ENCODE data around the gene HSPA5. TPM values are rescaled to one million over a fixed set of nuclear protein-coding genes. Genes with fewer than 3 reads are reported as not detected.
"Not testable (repeated sequence)": the region's sequence is repeated elsewhere in the genome, so short reads cannot be mapped to it uniquely, and the experiment has no call there.

Gene HSPA5
- total and polyA plus RNA-seq, 10 of the 15 experiments (the other 5 are each of a cell fraction or from before 2014, with no cell fraction given), result 39.8 to 517 (median 105) TPM

DNA sequence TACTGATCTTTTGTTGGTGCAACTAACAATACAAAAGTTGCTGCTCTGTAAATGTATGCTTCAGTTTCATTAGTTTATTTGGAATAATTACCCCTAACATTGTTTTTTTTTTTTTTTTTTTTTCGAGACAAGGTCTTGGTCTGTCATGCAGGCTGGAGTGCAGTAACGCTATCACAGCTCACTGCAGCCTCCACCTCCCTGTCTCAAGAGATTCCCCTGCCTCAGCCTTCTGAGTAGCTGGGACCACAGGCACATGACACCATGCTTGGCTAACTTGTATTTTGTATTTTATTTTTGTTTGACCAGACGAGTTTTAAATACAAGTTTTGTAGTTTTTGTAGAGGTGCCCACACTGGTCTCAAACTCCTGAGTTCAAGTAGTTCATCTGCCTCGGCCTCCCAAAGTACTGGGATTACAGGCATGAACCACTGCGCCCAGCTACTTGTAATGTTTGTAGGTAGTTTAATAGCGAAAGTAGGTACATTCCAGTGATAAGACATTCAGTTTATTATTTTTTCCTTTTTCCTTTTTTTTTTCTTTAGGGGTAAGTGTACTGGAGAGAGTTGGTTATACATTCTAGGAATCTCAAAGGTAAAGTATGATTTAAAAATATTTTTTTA lies 27.4 kb upstream of the HSPA5 start:
- POLR2A ChIA-PET, result interaction anchor here (0.6 to 1.3 kb wide), 6 partner anchors 10 to 295 kb away, joined by 3 to 6 read pairs (median 4); partner anchors contain the start of gene HSPA5
- H3K79me2 ChIP-seq (ENCODE audit: control insufficient read depth, insufficient read depth, low read length), result peaks cover 56% of the 10 kb centered on the region

DNA sequence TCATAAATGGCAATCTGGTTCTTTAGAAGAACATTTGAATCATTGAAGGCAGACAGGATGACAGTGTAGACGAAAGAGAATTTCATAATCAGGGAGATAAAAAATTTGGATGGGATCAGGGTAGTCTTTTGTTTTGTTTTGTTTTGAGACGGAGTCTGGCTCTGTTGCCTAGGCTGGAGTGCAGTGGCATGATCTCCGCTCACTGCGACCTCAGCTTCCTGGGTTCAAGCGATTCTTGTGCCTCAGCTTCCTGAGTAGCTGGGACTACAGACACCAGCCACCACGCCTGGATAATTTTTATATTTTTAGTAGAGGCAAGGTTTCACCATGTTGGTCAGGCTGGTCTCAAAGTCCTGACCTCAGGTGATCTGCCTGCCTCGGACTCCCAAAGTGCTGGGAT lies 22.9 kb upstream of the HSPA5 start:
- POLR2A ChIA-PET, result interaction anchor here (0.6 to 1.3 kb wide), 7 partner anchors 14 to 1548 kb away, joined by 3 to 7 read pairs (median 4); partner anchors contain the start of gene HSPA5

More for the DNA sequence above, 27.4 kb upstream of the HSPA5 start:
- FAIRE-seq (no peak), DNase-seq (ENCODE audit: low read depth, low spot score) (no peak), ATAC-seq (peak; percentile 48)
- Histone ChIP-seq H4K20me1 (ENCODE audit: control insufficient read depth, insufficient read depth) (no peaks in the 10 kb centered on the region), H3K4me1 (ENCODE audit: control insufficient read depth, insufficient read depth, low read length) (peaks cover 15% of the 10 kb centered on the region), H3K9me3 (replicated peaks; ENCODE audit: control insufficient read depth, insufficient read depth, low read length) (no peaks in the 10 kb centered on the region), H3K4me3 (no peak overlapping the region), H3K4me2 (ENCODE audit: control insufficient read depth, insufficient read depth) (no peak overlapping the region), H2AFZ (ENCODE audit: control insufficient read depth, low read depth, low read length) (no peak overlapping the region), H3K36me3 (ENCODE audit: control insufficient read depth in 2 of 2, insufficient read depth in 2 of 2, low read length in 1 of 2) (peaks cover 0 to 12% of the 10 kb centered on the region in 2 experiments; a peak in 2 of 4 replicates), H3K27me3 (replicated peaks in 1 of 2; ENCODE audit: control insufficient read depth in 2 of 2, insufficient read depth in 2 of 2, low read length in 1 of 2) (no peaks in the 10 kb centered on the region), H3K9ac (ENCODE audit: control insufficient read depth, insufficient read depth, low read length) (no peak overlapping the region), H3K27ac (ENCODE audit: control insufficient read depth, insufficient read depth) (peak overlapping the region; percentile 32; the same call in 1 of the 2 replicates)
- 53% methylated on average over 5 of the region's 6 CpGs for WGBS (ENCODE audit: insufficient coverage, insufficient replicate concordance, low lambda C conversion rate, missing lambda C conversion rate)
- RAD21 ChIA-PET (ENCODE audit: unreplicated experiment), result no interaction called here
- SMC1A ChIA-PET (ENCODE audit: uncharacterized antibody, unreplicated experiment), result interaction anchor here (0.5 to 1.4 kb wide), 7 partner anchors 12 to 39 kb away, joined by 3 to 5 read pairs (median 3); no protein-coding TSS in a partner anchor
- no peak for TF ChIP-seq NR2C1 (IDR thresholded peaks at IDR 0.05)
- TF ChIP-seq ZNF384 (IDR thresholded peaks at IDR 0.05; ENCODE audit: borderline replicate concordance, low read depth, low read length), result 0 out of 2 replicates have a peak, but pooled peaks have one; percentile 23
- CTCF ChIA-PET, result interaction anchor here (0.6 to 1.2 kb wide), 3 partner anchors 8 to 39 kb away, joined by 3 read pairs; no protein-coding TSS in a partner anchor
- BruUV-seq (replicated peaks), result no TSS peak
- in situ Hi-C loops (cut with MboI), result no loop called here
- intact Hi-C loops (cut with micrococcal nuclease; ENCODE audit: unreplicated experiment), result no loop called here

More for the DNA sequence above, 22.9 kb upstream of the HSPA5 start:
- FAIRE-seq; H3K9me3 ChIP-seq (replicated peaks; ENCODE audit: control insufficient read depth, insufficient read depth, low read length); H2AFZ ChIP-seq (ENCODE audit: control insufficient read depth, low read depth, low read length); H3K27me3 ChIP-seq (replicated peaks in 1 of 2; ENCODE audit: control insufficient read depth in 2 of 2, insufficient read depth in 2 of 2, low read length in 1 of 2); DNase-seq (ENCODE audit: low read depth, low spot score); CTCF ChIA-PET; H3K36me3 ChIP-seq (ENCODE audit: control insufficient read depth in 2 of 2, insufficient read depth in 2 of 2, low read length in 1 of 2); BruUV-seq (replicated peaks); in situ Hi-C loops (cut with MboI); ATAC-seq; H4K20me1 ChIP-seq (ENCODE audit: control insufficient read depth, insufficient read depth): not testable (repeated sequence)
- Histone ChIP-seq H3K27ac (ENCODE audit: control insufficient read depth, insufficient read depth) (peak overlapping the region; percentile 51), H3K4me3 (peak overlapping the region; percentile 50), H3K79me2 (ENCODE audit: control insufficient read depth, insufficient read depth, low read length) (peaks cover 58% of the 10 kb centered on the region), H3K4me2 (ENCODE audit: control insufficient read depth, insufficient read depth) (peak overlapping the region; percentile 70), H3K4me1 (ENCODE audit: control insufficient read depth, insufficient read depth, low read length) (peaks cover 21% of the 10 kb centered on the region), H3K9ac (ENCODE audit: control insufficient read depth, insufficient read depth, low read length) (peak overlapping the region; percentile 40; the same call in 1 of the 2 replicates)
- 0 out of 2 replicates have a peak, but pooled peaks have one; percentile 14 for TF ChIP-seq NR2F1 (conservative IDR thresholded peaks at IDR 0.05)
- TF ChIP-seq RUNX3 (IDR thresholded peaks at IDR 0.05; ENCODE audit: low read length), result peak; percentile 54; the same call in 1 of the 2 replicates
- WGBS (ENCODE audit: insufficient coverage, insufficient replicate concordance, low lambda C conversion rate, missing lambda C conversion rate), result 2% methylated on average over 7 of the region's 7 CpGs
- SMC1A ChIA-PET (ENCODE audit: uncharacterized antibody, unreplicated experiment), result interaction anchor here (0.8 to 1.2 kb wide), 4 partner anchors 19 to 78 kb away, joined by 3 to 5 read pairs (median 3); partner anchors contain the start of gene HSPA5
- intact Hi-C loops (cut with micrococcal nuclease; ENCODE audit: unreplicated experiment), result loop anchor here (5.0 kb wide), 1 partner anchor 62 kb away; the partner anchor contains the start of gene RABEPK
- RAD21 ChIA-PET (ENCODE audit: unreplicated experiment), result interaction anchor here (0.7 to 3.9 kb wide), 2 partner anchors 23 to 123 kb away, joined by 3 to 15 read pairs; partner anchors contain the start of gene HSPA5
